Kidney epithelial cell (primary cell): Measurements from ENCODE around the gene SDK2. TPM values are rescaled to one million over a fixed set of nuclear protein-coding genes. Genes with fewer than 3 reads are reported as not detected.

ENCODE experiments used
- DNase-seq: peaks from one replicate; pipeline ENCODE4 v3.0.0-alpha.2; 2010; ENCODE audit warnings: low read depth
- H3K27me3 ChIP-seq: 2 replicates; pipeline ENCODE4 v1.6.0; 2011; ENCODE audit warnings: low read length; ENCODE audit not compliant: control insufficient read depth, insufficient read depth
- H3K36me3 ChIP-seq: 2 replicates; pipeline ENCODE4 v1.5.1; 2011; ENCODE audit warnings: low read length; ENCODE audit not compliant: control insufficient read depth, insufficient read depth
- H3K4me3 ChIP-seq: 2 replicates; pipeline ENCODE4 v1.5.1; 2011; ENCODE audit warnings: low read depth, mild to moderate bottlenecking, control low read depth, low read length
- total RNA-seq: library from RNA; depleted of rRNA; stranded (reverse); fragments of >200 nt; gene quantifications from 2 replicates; pipeline ENCODE4 v1.2.3, GENCODE V29; 2015
- TF ChIP-seq, protein P1 (sequence below): IDR thresholded peaks from 2 replicates; pipeline ENCODE4 v1.5.1; 2011; ENCODE audit warnings: mild to moderate bottlenecking, moderate library complexity, low read length, control low read depth, inconsistent platforms; ENCODE audit not compliant: insufficient read depth, poor library complexity, severe bottlenecking

The SDK2 gene
- total RNA-seq, 1 donor from 2014 or later, result 1.2 TPM

DNA sequence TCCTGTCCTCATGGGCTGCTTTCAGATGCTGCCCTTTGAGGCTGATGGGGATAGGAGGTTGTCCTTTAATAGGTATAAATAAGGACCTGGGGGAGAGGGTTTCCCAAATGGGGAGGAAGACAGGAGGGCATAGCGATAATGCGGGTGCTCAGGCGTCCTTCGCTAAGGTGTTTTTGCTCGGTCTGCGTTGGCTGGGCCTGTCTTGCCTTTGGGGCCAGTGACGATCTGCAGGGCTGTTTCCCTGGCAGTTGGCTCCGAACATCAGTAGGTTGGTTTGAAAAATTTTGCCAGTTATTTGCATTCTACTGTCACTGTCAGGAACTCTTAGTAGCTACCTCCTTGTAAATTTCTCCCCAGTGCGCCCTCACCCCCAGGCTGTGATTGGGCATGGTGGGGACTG, 294.6 kb downstream of the SDK2 start:
- TF ChIP-seq, protein P1, sequence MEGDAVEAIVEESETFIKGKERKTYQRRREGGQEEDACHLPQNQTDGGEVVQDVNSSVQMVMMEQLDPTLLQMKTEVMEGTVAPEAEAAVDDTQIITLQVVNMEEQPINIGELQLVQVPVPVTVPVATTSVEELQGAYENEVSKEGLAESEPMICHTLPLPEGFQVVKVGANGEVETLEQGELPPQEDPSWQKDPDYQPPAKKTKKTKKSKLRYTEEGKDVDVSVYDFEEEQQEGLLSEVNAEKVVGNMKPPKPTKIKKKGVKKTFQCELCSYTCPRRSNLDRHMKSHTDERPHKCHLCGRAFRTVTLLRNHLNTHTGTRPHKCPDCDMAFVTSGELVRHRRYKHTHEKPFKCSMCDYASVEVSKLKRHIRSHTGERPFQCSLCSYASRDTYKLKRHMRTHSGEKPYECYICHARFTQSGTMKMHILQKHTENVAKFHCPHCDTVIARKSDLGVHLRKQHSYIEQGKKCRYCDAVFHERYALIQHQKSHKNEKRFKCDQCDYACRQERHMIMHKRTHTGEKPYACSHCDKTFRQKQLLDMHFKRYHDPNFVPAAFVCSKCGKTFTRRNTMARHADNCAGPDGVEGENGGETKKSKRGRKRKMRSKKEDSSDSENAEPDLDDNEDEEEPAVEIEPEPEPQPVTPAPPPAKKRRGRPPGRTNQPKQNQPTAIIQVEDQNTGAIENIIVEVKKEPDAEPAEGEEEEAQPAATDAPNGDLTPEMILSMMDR, result no peak
- no peak overlapping the region for H3K4me3 ChIP-seq
- no peak for DNase-seq
- peaks cover 2% of the 10 kb centered on the region for H3K27me3 ChIP-seq
- no peaks in the 10 kb centered on the region for H3K36me3 ChIP-seq

DNA sequence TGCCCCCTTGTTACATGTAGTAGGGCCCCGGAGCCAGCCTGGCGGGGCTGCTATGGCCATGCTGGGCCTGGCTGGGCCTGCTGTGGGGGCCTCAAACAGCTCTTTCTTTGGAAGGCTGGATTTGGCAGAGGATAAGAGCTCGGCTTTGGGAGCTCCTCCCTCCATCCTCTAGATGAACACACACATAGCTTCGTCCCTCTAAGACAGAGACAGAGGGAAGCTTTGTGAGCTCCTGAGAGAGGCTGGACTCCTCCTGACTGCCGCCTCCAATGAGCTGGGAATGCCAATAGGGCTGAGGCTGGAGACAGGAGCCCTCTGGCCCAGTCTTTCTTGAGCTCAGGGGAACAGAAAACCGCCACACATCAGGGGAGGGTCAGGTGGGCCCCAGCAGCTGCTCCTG, 295.1 kb downstream of the SDK2 start:
- H3K27me3 ChIP-seq, result peaks cover 2% of the 10 kb centered on the region
- H3K36me3 ChIP-seq, result no peaks in the 10 kb centered on the region
- no peak for DNase-seq
- TF ChIP-seq, protein P1, result no peak
- H3K4me3 ChIP-seq, result no peak overlapping the region

DNA sequence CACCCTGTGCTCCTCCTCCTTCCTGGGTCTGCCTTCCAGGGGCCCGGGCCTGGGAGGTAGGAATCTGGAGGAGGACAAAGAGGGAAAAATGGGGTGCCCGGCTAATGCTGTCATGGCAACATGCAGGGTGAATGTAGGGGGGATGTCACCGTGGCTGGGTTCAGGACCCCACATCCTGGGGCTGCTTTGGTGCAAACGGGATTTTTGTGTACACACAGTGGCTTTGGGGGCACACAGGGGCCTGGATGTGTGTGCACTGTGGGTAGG, 295.5 kb downstream of the SDK2 start:
- no peak for DNase-seq
- TF ChIP-seq, protein P1, result no peak
- no peaks in the 10 kb centered on the region for H3K36me3 ChIP-seq
- peaks cover 2% of the 10 kb centered on the region for H3K27me3 ChIP-seq
- H3K4me3 ChIP-seq, result no peak overlapping the region

DNA sequence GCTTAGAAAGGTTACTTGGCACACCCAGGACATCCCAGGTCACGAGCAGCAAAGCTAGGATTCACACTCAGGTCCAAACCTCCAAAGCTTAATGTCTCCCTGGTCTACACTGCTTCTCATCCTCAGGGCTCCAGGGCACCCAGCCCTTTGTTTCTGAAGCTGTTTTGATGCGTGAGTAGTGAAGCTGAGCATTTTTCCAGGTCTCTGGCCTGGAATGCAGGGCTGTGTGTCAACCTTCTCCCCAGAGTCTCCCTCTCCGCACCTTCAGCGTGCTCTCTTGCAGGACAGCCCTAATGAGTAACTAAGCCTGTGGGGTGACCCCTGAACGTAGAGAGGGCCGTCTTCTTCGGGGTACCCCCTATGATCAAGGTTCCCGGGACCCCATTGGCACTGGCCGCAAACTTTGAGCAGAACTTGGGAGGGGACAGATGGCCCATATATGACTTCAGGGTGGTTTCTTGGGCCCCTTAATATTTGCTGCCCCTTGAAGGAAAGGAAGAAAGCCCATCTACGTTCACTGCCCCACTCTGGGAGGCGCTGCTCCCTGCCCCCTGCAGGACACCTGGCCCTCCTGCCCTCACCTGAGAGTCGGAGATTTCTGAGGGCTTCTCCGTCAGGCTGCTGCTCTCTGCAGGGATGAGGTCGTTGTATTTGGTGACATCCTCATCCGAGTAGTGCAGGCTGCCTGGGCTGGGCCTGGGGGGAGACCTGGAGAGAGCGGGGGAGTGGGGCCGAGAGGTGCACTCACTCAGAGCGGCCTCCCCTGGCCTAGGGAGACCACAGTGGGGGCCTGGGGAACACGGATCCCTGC, 296.0 kb downstream of the SDK2 start:
- TF ChIP-seq, protein P1, result no peak
- H3K36me3 ChIP-seq, result no peaks in the 10 kb centered on the region
- DNase-seq, result no peak
- H3K27me3 ChIP-seq, result peaks cover 2% of the 10 kb centered on the region
- no peak overlapping the region for H3K4me3 ChIP-seq

DNA sequence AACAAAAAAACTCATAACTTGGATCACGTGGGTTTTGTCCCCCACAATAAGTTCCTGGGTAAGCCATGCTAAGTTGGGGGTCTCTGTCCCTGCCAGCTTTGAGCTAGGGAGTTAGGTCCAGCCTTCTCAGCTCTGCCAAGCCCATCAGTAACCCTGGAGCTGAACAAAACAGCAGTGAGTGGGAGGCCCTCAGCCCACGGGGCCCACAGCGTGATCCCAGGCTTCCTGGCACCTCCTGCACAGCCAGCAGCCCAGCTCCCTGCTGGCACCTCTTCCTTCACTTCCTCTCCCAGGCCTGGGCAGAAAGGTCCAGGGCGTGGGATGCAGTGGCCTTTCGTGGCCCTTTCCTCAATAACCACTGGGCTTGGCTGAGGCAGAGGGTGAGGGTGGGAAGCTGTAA, 296.9 kb downstream of the SDK2 start:
- peaks cover 2% of the 10 kb centered on the region for H3K27me3 ChIP-seq
- DNase-seq, result no peak
- TF ChIP-seq, protein P1, result no peak
- H3K4me3 ChIP-seq, result no peak overlapping the region
- no peaks in the 10 kb centered on the region for H3K36me3 ChIP-seq
